WERI-Rb-1 (cell line): ENCODE results near the gene SLC66A2.

ENCODE experiments used
- DNase-seq: peaks from one replicate; pipeline ENCODE4 v3.0.0-alpha.2; 2020
- H3K27ac ChIP-seq: fragments of 250-450 bp; sonication (Bioruptor Pico); 2 replicates; pipeline ENCODE4 v1.5.1; 2020; ENCODE audit warnings: mild to moderate bottlenecking, moderate library complexity
- H3K27me3 ChIP-seq: fragments of 250-450 bp; sonication (Bioruptor Pico); 2 replicates; pipeline ENCODE4 v1.5.1; 2021; ENCODE audit warnings: mild to moderate bottlenecking, low read depth, moderate library complexity; ENCODE audit not compliant: insufficient read depth, severe bottlenecking
- H3K36me3 ChIP-seq: fragments of 250-450 bp; sonication (Bioruptor Pico); 2 replicates; pipeline ENCODE4 v1.5.1; 2020; ENCODE audit warnings: mild to moderate bottlenecking, moderate library complexity
- H3K4me3 ChIP-seq: 2 replicates; pipeline ENCODE4 v1.5.1; 2011; ENCODE audit warnings: low read depth, mild to moderate bottlenecking, control low read depth, low read length
- H3K9me3 ChIP-seq: fragments of 250-450 bp; sonication (Bioruptor Pico); 2 replicates; pipeline ENCODE4 v1.5.1; 2021; ENCODE audit warnings: mild to moderate bottlenecking, moderate library complexity; ENCODE audit not compliant: severe bottlenecking
- TF ChIP-seq, protein P1 (sequence below): IDR thresholded peaks from 2 replicates; pipeline ENCODE4 v1.5.1; 2011; ENCODE audit warnings: low read depth, mild to moderate bottlenecking, control low read depth, inconsistent platforms, low read length

Gene SLC66A2

DNA sequence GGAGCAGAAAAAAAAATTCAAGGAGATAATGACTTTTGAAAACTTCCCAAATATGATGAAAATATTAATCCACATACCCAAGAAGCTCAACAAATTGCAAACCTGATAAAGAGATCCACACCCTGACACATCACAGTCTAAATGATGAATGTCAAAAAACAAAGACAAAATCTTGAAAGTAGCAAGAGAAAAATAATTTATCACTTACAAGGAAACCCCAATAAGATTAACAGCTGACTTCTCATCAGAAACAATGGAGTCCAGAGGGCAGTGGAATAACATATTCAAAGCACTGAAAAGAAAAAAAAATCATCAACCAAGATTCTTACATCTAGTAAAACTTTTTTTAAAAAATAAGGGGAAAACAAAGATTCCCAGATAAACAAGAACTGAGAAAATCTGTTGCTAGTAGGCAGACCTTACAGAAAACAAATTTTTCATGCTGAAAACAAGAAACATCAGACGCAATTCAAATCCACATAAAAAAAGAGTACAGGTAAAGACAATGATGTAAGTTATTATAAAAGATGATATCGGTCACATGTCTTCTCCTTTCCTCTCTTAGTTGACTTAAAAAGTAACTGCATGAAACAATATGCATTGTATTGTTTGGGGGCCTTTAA lies 21.3 kb downstream of the SLC66A2 start:
- DNase-seq: no peak
- peaks cover 15% of the 10 kb centered on the region for H3K9me3 ChIP-seq
- H3K27me3 ChIP-seq: no peaks in the 10 kb centered on the region
- H3K27ac ChIP-seq: no peak overlapping the region
- H3K36me3 ChIP-seq: peaks cover 40% of the 10 kb centered on the region
- H3K4me3 ChIP-seq: no peak overlapping the region
- TF ChIP-seq, protein P1, sequence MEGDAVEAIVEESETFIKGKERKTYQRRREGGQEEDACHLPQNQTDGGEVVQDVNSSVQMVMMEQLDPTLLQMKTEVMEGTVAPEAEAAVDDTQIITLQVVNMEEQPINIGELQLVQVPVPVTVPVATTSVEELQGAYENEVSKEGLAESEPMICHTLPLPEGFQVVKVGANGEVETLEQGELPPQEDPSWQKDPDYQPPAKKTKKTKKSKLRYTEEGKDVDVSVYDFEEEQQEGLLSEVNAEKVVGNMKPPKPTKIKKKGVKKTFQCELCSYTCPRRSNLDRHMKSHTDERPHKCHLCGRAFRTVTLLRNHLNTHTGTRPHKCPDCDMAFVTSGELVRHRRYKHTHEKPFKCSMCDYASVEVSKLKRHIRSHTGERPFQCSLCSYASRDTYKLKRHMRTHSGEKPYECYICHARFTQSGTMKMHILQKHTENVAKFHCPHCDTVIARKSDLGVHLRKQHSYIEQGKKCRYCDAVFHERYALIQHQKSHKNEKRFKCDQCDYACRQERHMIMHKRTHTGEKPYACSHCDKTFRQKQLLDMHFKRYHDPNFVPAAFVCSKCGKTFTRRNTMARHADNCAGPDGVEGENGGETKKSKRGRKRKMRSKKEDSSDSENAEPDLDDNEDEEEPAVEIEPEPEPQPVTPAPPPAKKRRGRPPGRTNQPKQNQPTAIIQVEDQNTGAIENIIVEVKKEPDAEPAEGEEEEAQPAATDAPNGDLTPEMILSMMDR: no peak

DNA sequence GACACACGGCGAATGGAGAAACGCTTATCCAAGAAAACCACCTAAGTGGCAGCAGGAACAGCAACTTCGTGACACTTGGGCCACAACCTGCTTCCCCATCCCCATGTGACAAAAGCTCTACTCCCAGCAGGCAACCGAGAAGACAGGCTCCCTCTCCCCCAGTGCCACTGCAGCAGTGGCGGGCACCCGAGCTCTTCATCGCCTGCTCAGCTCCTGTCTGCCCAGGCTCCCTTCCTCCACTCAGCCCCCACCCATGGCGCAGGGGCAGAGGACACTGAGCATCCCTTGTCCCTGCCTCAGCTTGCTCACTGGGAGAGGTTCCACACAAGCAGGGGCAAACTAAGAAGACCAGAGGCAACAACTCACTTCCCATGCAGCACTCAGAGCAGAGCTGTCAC lies 22.9 kb downstream of the SLC66A2 start:
- H3K27ac ChIP-seq: peak overlapping the region; percentile 89
- H3K27me3 ChIP-seq: no peaks in the 10 kb centered on the region
- TF ChIP-seq, protein P1: no peak
- peaks cover 49% of the 10 kb centered on the region for H3K36me3 ChIP-seq
- peak; percentile 17 for DNase-seq
- H3K4me3 ChIP-seq: no peak overlapping the region
- peaks cover 15% of the 10 kb centered on the region for H3K9me3 ChIP-seq

DNA sequence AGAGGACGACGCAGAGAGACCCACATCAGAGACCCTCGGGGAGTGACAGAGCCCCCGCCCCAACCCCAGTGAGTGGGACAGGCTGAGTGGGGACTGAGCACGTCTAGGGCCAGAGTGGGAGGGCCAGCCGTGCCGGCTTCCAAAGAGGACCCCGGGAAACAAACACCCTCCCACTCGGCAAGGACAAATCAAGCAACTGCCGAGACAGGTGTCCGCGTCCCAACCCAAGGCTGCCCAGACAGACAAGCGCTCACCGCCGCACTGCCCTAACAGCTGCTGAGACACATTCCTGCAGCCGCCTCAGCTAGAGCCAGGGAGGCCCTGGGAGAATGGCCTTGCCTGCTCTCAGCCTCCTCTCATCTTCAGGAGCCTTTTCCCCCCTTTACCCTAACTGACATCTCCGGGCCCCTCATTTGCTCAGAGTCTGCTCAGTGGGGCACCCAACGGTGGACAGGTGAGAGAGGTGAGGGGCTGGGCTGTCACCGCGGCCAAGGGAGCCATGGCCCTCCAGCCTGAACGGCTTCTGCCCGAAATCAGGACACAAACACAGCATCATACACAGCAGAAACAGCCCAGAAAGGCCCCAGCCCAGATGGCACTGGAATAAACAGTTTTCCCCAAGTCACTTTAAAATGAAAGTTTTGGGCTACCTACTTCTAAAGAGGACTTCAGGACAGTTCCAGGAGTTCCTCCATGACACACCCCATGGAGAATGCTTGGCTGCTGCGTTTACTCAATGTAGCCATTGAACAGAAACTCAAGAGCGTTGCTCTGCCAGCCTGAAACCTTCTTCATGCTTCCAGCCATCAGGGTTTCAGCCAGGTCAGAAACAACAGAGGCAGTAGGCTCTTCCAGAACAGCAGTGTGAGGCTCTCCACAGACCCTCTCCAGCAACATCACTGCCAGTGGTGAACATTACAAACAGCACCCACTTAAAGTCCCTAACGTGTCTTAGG lies 23.6 kb downstream of the SLC66A2 start:
- TF ChIP-seq, protein P1: no peak
- Histone ChIP-seq H3K4me3 (peak overlapping the region; percentile 27), H3K27me3 (no peaks in the 10 kb centered on the region), H3K36me3 (peaks cover 48% of the 10 kb centered on the region), H3K27ac (peak overlapping the region; percentile 89), H3K9me3 (peaks cover 11% of the 10 kb centered on the region)
- peak; percentile 92 for DNase-seq

DNA sequence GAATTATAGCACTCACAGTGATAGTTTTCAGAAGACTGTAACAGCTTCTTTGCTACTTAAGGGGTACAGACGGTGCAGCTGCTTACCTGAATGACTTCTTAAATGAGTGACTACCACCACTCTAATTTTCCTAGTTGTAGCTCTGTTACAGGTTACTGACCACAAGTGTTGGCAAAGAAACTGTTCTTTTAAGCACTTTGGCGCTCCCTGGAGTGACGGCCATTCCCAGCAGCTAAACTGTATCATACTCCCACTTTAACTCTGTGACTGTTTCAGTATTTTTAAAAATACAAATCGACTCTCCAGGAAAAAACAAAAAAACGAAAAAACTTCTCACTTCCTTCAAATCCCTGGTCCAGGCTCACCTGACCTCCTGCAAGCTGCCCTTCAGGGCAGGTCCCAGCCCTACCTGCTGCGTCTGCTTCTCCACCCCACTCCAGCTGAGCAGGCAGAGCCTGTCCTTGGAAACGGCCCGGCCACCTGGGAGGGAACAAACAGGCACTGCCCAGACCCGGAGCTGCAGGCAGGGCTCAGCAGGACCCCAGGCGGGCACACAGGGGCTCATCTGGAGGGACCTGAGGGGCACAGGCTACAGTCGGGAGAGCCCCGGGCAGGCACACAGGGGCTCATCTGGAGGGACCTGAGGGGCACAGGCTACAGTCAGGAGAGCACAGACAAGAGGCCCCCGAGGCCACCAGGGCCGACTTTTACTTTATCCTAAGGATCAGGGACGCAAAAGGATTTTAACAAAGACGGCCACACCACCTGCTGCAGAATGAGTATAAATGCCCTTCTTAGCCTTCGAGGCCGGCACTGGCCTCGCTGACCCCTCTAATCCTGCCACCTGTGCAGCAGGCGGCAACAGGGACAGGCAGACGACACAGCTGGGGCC lies 24.5 kb downstream of the SLC66A2 start:
- peak; percentile 96 for DNase-seq
- peaks cover 51% of the 10 kb centered on the region for H3K36me3 ChIP-seq
- H3K4me3 ChIP-seq: peak overlapping the region; percentile 39
- H3K27me3 ChIP-seq: no peaks in the 10 kb centered on the region
- TF ChIP-seq, protein P1: no peak
- H3K9me3 ChIP-seq: peaks cover 10% of the 10 kb centered on the region
- peak overlapping the region; percentile 89 for H3K27ac ChIP-seq

DNA sequence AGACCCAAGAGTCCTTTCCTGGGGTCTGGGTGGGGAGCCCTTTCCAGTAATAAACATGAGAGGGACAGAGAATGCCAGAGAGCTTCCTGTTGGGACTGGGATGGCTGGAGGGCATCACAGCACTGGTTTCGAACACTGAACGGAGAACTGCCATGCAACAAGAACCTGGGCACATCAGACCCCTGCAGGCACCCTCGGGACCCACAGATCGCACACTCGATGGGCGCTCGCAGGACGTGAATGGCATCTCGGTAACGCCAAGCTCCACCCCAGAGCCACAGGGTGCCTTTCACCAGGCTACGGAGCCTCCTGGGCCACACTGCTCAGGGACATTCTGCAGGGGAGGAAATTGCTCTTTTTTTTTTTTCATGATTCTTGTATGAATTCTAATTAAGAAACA lies 25.1 kb downstream of the SLC66A2 start:
- Histone ChIP-seq H3K27me3 (no peaks in the 10 kb centered on the region), H3K27ac (peak overlapping the region; percentile 89), H3K36me3 (peaks cover 49% of the 10 kb centered on the region), H3K4me3 (no peak overlapping the region), H3K9me3 (peaks cover 10% of the 10 kb centered on the region)
- TF ChIP-seq, protein P1: no peak
- DNase-seq: peak; percentile 18
